IMR-90 (cell line): ENCODE measurements around the gene DTNA. TPM values are rescaled to one million over a fixed set of nuclear protein-coding genes. Genes with fewer than 3 reads are reported as not detected.

ENCODE experiments used
- ATAC-seq: fragments of 200-7000 bp; cut with Tn5 transposase; 2 replicates; pipeline ENCODE4 v1.9.1; 2020; ENCODE audit warnings: low read depth, mild to moderate bottlenecking, moderate library complexity
- BruUV-seq: library from RNA; stranded (reverse); fragments of 400-500 nt; replicated peaks from 2 replicates; lab custom pipeline; 2021; lab: Mats Ljungman, UMichigan
- CTCF ChIA-PET: fragments of 300-600 bp; formaldehyde crosslinking; extraction: SDS; loops from one replicate; lab custom pipeline; 2021; ENCODE audit warnings: antibody characterized with exemption; lab: Yijun Ruan, JAX
- POLR2A ChIA-PET: fragments of 300-600 bp; sonication (Branson Sonifier 250); formaldehyde crosslinking; loops from one replicate; lab custom pipeline; 2022; ENCODE audit warnings: antibody characterized with exemption; ENCODE audit not compliant: unreplicated experiment; lab: Charles Lee
- DNase-seq: peaks from one replicate; pipeline ENCODE4 v3.0.0; 2013
- H2AFZ ChIP-seq: replicated peaks from 2 replicates; pipeline ENCODE3; 2013; ENCODE audit warnings: low read length, mild to moderate bottlenecking; ENCODE audit not compliant: poor library complexity
- H2AK5ac ChIP-seq: 2 replicates; pipeline ENCODE4 v1.6.1; 2013; ENCODE audit warnings: low read depth, low read length, inconsistent platforms
- H2AK9ac ChIP-seq: replicated peaks from 2 replicates; pipeline ENCODE3; 2013; ENCODE audit warnings: mild to moderate bottlenecking, low read depth, low read length, moderate library complexity; ENCODE audit not compliant: poor library complexity
- H2BK120ac ChIP-seq: 2 replicates; pipeline ENCODE4 v1.6.1; 2013; ENCODE audit warnings: low read depth, low read length, inconsistent platforms
- H2BK15ac ChIP-seq: 3 replicates; pipeline ENCODE4 v1.6.1; 2013; ENCODE audit warnings: low read depth, low read length, inconsistent platforms
- H2BK20ac ChIP-seq: 2 replicates; pipeline ENCODE4 v1.6.1; 2013; ENCODE audit warnings: low read depth, mild to moderate bottlenecking, inconsistent platforms, low read length, moderate library complexity
- H2BK5ac ChIP-seq: 2 replicates; pipeline ENCODE4 v1.6.1; 2013; ENCODE audit warnings: mild to moderate bottlenecking, low read depth, low read length, inconsistent platforms; ENCODE audit not compliant: poor library complexity, severe bottlenecking
- H3K14ac ChIP-seq: replicated peaks from 2 replicates; pipeline ENCODE4 v1.6.1; 2013; ENCODE audit warnings: low read depth, low read length, inconsistent platforms
- H3K18ac ChIP-seq: 2 replicates; pipeline ENCODE4 v1.6.1; 2013; ENCODE audit warnings: low read depth, low read length, control low read depth
- H3K23ac ChIP-seq: 2 replicates; pipeline ENCODE4 v1.6.1; 2013; ENCODE audit warnings: low read depth, low read length, inconsistent platforms
- H3K27ac ChIP-seq: 2 replicates; pipeline ENCODE4 v1.5.1; 2013; ENCODE audit warnings: mild to moderate bottlenecking, control low read depth, low read length; ENCODE audit not compliant: insufficient read depth
- H3K27me3 ChIP-seq: 2 replicates; pipeline ENCODE4 v1.6.1; 2013; ENCODE audit warnings: low read length; ENCODE audit not compliant: control insufficient read depth, insufficient read depth
- H3K36me3 ChIP-seq: 2 replicates; pipeline ENCODE4 v1.6.1; 2013; ENCODE audit warnings: low read length, mixed read lengths; ENCODE audit not compliant: control insufficient read depth, insufficient read depth
- H3K4ac ChIP-seq: 2 replicates; pipeline ENCODE4 v1.6.1; 2013; ENCODE audit warnings: low read depth, low read length, inconsistent platforms
- H3K4me1 ChIP-seq: 2 replicates; pipeline ENCODE4 v1.6.1; 2013; ENCODE audit warnings: low read length, mixed read lengths; ENCODE audit not compliant: control insufficient read depth, insufficient read depth
- H3K4me2 ChIP-seq: 2 replicates; pipeline ENCODE4 v1.6.1; 2013; ENCODE audit warnings: low read depth, mild to moderate bottlenecking, control low read depth, low read length, moderate library complexity
- H3K4me3 ChIP-seq: 2 replicates; pipeline ENCODE4 v1.5.1; 2013; ENCODE audit warnings: low read depth, mild to moderate bottlenecking, control low read depth, low read length, moderate library complexity; ENCODE audit not compliant: insufficient read depth
- H3K56ac ChIP-seq: 2 replicates; pipeline ENCODE4 v1.6.1; 2013; ENCODE audit warnings: low read length, inconsistent platforms; ENCODE audit not compliant: insufficient read depth; ENCODE audit errors: extremely low read depth
- H3K79me1 ChIP-seq, 2 experiments: 2 replicates each; pipeline ENCODE4 v1.6.1; 2013; ENCODE audit warnings: low read length in 2 of 2, inconsistent platforms in 1 of 2, low read depth in 1 of 2
- H3K9ac ChIP-seq: 2 replicates; pipeline ENCODE4 v1.6.1; 2013; ENCODE audit warnings: low read depth, low read length, control low read depth
- H3K9me1 ChIP-seq: 2 replicates; pipeline ENCODE4 v1.6.1; 2013; ENCODE audit warnings: low read length, inconsistent platforms; ENCODE audit not compliant: insufficient read depth
- H3K9me3 ChIP-seq: 2 replicates; pipeline ENCODE4 v1.6.1; 2013; ENCODE audit warnings: low read length; ENCODE audit not compliant: control insufficient read depth, insufficient read depth
- H4K20me1 ChIP-seq: 2 replicates; pipeline ENCODE4 v1.6.1; 2013; ENCODE audit warnings: low read length, inconsistent platforms; ENCODE audit not compliant: insufficient read depth
- H4K5ac ChIP-seq: 2 replicates; pipeline ENCODE4 v1.6.1; 2013; ENCODE audit warnings: mild to moderate bottlenecking, low read depth, low read length, control low read depth
- H4K8ac ChIP-seq, 2 experiments: 2 replicates each; pipeline ENCODE4 v1.6.1; 2013; ENCODE audit warnings: low read depth in 2 of 2, low read length in 2 of 2, control low read depth in 1 of 2, inconsistent platforms in 1 of 2
- H4K91ac ChIP-seq: 2 replicates; pipeline ENCODE4 v1.6.1; 2013; ENCODE audit warnings: low read depth, low read length, inconsistent platforms; ENCODE audit not compliant: insufficient read depth
- CEBPB ChIP-seq: IDR thresholded peaks from 2 replicates; pipeline ENCODE4 v1.6.1; 2012; ENCODE audit warnings: low read depth, low read length, improper control_type of control experiment
- CHD1 ChIP-seq: IDR thresholded peaks from 2 replicates; pipeline ENCODE4 v1.6.1; 2012; ENCODE audit warnings: low read depth, low read length, improper control_type of control experiment
- SMC3 ChIP-seq: fragments of 150-350 bp; IDR thresholded peaks from 2 replicates; pipeline ENCODE4 v1.6.1; 2016; ENCODE audit warnings: low read depth, mild to moderate bottlenecking, antibody characterized with exemption, low read length, moderate library complexity
- dilution Hi-C: fragments of 300-500 bp; cut with HindIII; formaldehyde crosslinking; loops from one replicate; pipeline ENCODE4 v1.14.3; 2018; ENCODE audit warnings: low sequenced_read_pairs; ENCODE audit not compliant: unreplicated experiment
- in situ Hi-C: fragments of 300-500 bp; cut with MboI; formaldehyde crosslinking; loops from 3 replicates; pipeline ENCODE4 v1.14.3; 2019; ENCODE audit warnings: low sequenced_read_pairs, inconsistent platforms, mixed read lengths
- intact Hi-C: fragments of 100-400 bp; cut with micrococcal nuclease; formaldehyde crosslinking; loops from 2 replicates; pipeline ENCODE4 v1.10.0; 2022
- polyA plus RNA-seq, 3 experiments: library from polyadenylated mRNA; depleted of rRNA; stranded (reverse); fragments of >200 nt; gene quantifications; 2 replicates each; pipeline ENCODE4 v1.2.3, GENCODE V29; 2012; ENCODE audit warnings: low replicate concordance in 1 of 3
- total RNA-seq: library from RNA; depleted of rRNA; stranded (reverse); fragments of >200 nt; gene quantifications from 2 replicates; pipeline ENCODE4 v1.2.3, GENCODE V29; 2012
- TF ChIP-seq, protein P1 (sequence below): conservative IDR thresholded peaks from 2 replicates; pipeline ENCODE4 v1.5.1; 2012; ENCODE audit warnings: mild to moderate bottlenecking, low read depth, low read length, improper control_type of control experiment

The DTNA gene
- total and polyA plus RNA-seq, 2 of the 4 experiments (the other 2 are of a cell fraction) = 9.5 to 10.8 TPM

DNA sequence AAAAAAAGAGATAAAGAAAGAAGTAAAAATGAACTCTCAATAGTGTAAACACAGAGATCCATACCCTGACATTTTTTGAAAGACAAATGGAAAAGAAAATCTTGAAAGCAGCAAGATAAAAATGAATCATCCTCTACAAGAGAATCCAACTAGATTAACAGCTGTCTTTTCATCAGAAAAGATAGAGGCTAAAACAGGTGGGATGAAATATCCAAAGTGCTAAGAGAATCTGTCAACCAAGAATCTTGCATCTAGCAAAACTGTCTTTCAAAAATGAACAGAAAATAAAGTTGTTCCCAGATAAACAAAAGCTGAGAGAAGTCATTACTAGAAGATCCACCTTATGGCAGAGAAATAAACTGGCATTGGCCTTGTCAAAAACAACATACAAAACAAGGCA, 213.8 kb downstream of the DTNA start:
- Histone ChIP-seq H4K8ac (no peak overlapping the region), H3K18ac (no peak overlapping the region), H3K9me1 (peaks cover 4% of the 10 kb centered on the region; the same call in 1 of the 2 replicates), H3K4me1 (peaks cover 5% of the 10 kb centered on the region), H3K9ac (no peak overlapping the region), H3K36me3 (no peaks in the 10 kb centered on the region), H3K4me2 (no peak overlapping the region), H2AK9ac (no peak overlapping the region), H4K20me1 (no peaks in the 10 kb centered on the region), H3K9me3 (no peaks in the 10 kb centered on the region), H4K5ac (no peak overlapping the region), H2AFZ (no peak overlapping the region), H2BK20ac (no peak overlapping the region), H3K4me3 (no peak overlapping the region), H3K23ac (no peak overlapping the region), H3K79me1 (no peaks in the 10 kb centered on the region), H2BK15ac (no peak overlapping the region), H2AK5ac (no peak overlapping the region), H2BK120ac (no peak overlapping the region), H3K27ac (no peak overlapping the region), H3K4ac (no peak overlapping the region), H3K14ac (no peak overlapping the region), H3K56ac (no peak overlapping the region), H3K27me3 (no peaks in the 10 kb centered on the region), H2BK5ac (no peak overlapping the region), H4K91ac (no peak overlapping the region)
- dilution Hi-C loops = no loop called here
- no peak for ATAC-seq
- in situ Hi-C loops = no loop called here
- intact Hi-C loops = no loop called here
- POLR2A ChIA-PET = no interaction called here
- CTCF ChIA-PET = no interaction called here
- DNase-seq = no peak
- no TSS peak for BruUV-seq
- TF ChIP-seq, protein P1, sequence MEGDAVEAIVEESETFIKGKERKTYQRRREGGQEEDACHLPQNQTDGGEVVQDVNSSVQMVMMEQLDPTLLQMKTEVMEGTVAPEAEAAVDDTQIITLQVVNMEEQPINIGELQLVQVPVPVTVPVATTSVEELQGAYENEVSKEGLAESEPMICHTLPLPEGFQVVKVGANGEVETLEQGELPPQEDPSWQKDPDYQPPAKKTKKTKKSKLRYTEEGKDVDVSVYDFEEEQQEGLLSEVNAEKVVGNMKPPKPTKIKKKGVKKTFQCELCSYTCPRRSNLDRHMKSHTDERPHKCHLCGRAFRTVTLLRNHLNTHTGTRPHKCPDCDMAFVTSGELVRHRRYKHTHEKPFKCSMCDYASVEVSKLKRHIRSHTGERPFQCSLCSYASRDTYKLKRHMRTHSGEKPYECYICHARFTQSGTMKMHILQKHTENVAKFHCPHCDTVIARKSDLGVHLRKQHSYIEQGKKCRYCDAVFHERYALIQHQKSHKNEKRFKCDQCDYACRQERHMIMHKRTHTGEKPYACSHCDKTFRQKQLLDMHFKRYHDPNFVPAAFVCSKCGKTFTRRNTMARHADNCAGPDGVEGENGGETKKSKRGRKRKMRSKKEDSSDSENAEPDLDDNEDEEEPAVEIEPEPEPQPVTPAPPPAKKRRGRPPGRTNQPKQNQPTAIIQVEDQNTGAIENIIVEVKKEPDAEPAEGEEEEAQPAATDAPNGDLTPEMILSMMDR = no peak
- TF ChIP-seq SMC3 = no peak
- no peak for TF ChIP-seq CEBPB
- TF ChIP-seq CHD1 = no peak
